Endothelial cell of umbilical vein (primary cell): ENCODE results near the gene PHF3. TPM values are rescaled to one million over a fixed set of nuclear protein-coding genes. Genes with fewer than 3 reads are reported as not detected.

ENCODE experiments used
- BruUV-seq: library from RNA; stranded (reverse); fragments of 400-500 nt; replicated peaks from 2 replicates; lab custom pipeline; 2021; lab: Mats Ljungman, UMichigan
- CTCF ChIA-PET: fragments of 300-600, 350-600 bp; sonication (Branson Sonifier 250); formaldehyde crosslinking; loops from one replicate; lab custom pipeline; 2021; ENCODE audit warnings: antibody characterized with exemption, inconsistent platforms; lab: Charles Lee
- POLR2A ChIA-PET: fragments of 300-600, 350-600 bp; sonication (Branson Sonifier 250); formaldehyde crosslinking; loops from one replicate; lab custom pipeline; 2021; ENCODE audit warnings: antibody characterized with exemption, inconsistent platforms; lab: Charles Lee
- DNase-seq: peaks from one replicate; pipeline ENCODE4 v3.0.0-alpha.2; 2011; ENCODE audit warnings: low read depth, low spot score
- FAIRE-seq: peaks from 2 replicates; lab custom pipeline; 2011; peaks lifted over from hg19 to GRCh38; lab: Jason Lieb, UNC
- H2AFZ ChIP-seq: 2 replicates; pipeline ENCODE4 v1.6.0; 2012; ENCODE audit warnings: low read depth, low read length, control low read depth, inconsistent platforms
- H3K27ac ChIP-seq: 2 replicates; pipeline ENCODE4 v1.5.1; 2011; ENCODE audit warnings: low read depth, mild to moderate bottlenecking, control low read depth, low read length, moderate library complexity; ENCODE audit not compliant: insufficient read depth
- H3K27me3 ChIP-seq, 2 experiments: 2 replicates each; pipeline versions ENCODE4 v1.6.0 to v1.6.1; 2011; ENCODE audit warnings: low read length in 2 of 2, mixed read lengths in 1 of 2; ENCODE audit not compliant: control insufficient read depth in 2 of 2, insufficient read depth in 2 of 2
- H3K36me3 ChIP-seq, 2 experiments: 2 replicates in 1 of 2; 3 replicates in 1 of 2; pipeline ENCODE4 v1.5.1; 2011; ENCODE audit warnings: low read length in 2 of 2, mild to moderate bottlenecking in 1 of 2, moderate library complexity in 1 of 2; ENCODE audit not compliant: control insufficient read depth in 2 of 2, insufficient read depth in 2 of 2; ENCODE audit errors: extremely low read depth in 1 of 2
- H3K4me1 ChIP-seq: 3 replicates; pipeline ENCODE4 v1.5.1; 2011; ENCODE audit warnings: mild to moderate bottlenecking, low read length; ENCODE audit not compliant: control insufficient read depth, insufficient read depth; ENCODE audit errors: extremely low read depth
- H3K4me2 ChIP-seq: 2 replicates; pipeline ENCODE4 v1.6.1; 2011; ENCODE audit warnings: low read length, control low read depth, mixed read lengths; ENCODE audit not compliant: insufficient read depth
- H3K4me3 ChIP-seq, 3 experiments: fragments of 200-600 bp in 1 of 3; sonication (generic), shearing (Covaris generic) in 1 of 3; replicated peaks in 1 of 3; 2 replicates each; pipeline ENCODE4 v1.5.1; 2011 to 2016; ENCODE audit warnings: control low read depth in 3 of 3, low read length in 3 of 3, mild to moderate bottlenecking in 2 of 3, inconsistent platforms in 1 of 3, low read depth in 1 of 3, moderate library complexity in 1 of 3; ENCODE audit not compliant: insufficient read depth in 1 of 3
- H3K79me2 ChIP-seq: 2 replicates; pipeline ENCODE4 v1.6.0; 2012; ENCODE audit warnings: low read length, inconsistent platforms; ENCODE audit not compliant: control insufficient read depth, insufficient read depth
- H3K9ac ChIP-seq: replicated peaks from 2 replicates; pipeline ENCODE3; 2011; ENCODE audit warnings: low read length, control low read depth; ENCODE audit not compliant: insufficient read depth; ENCODE audit errors: extremely low read depth
- H3K9me1 ChIP-seq: replicated peaks from 3 replicates; pipeline ENCODE4 v1.6.0; 2011; ENCODE audit warnings: mild to moderate bottlenecking, low read length; ENCODE audit not compliant: control insufficient read depth, insufficient read depth; ENCODE audit errors: extremely low read depth
- H3K9me3 ChIP-seq: replicated peaks from 2 replicates; pipeline ENCODE4 v1.5.1; 2012; ENCODE audit warnings: low read length, inconsistent platforms; ENCODE audit not compliant: control insufficient read depth, insufficient read depth
- H4K20me1 ChIP-seq: replicated peaks from 2 replicates; pipeline ENCODE3; 2011; ENCODE audit warnings: mild to moderate bottlenecking, low read length; ENCODE audit not compliant: control insufficient read depth, insufficient read depth; ENCODE audit errors: extremely low read depth
- CTCF ChIP-seq, 2 donors: IDR thresholded peaks; 1 replicate in 1 of 2; 2 replicates in 1 of 2; pipeline ENCODE4 v1.5.1; 2011; ENCODE audit warnings: low read length in 2 of 2, mild to moderate bottlenecking in 2 of 2, moderate library complexity in 2 of 2, control low read depth in 1 of 2, inconsistent platforms in 1 of 2, low read depth in 1 of 2; ENCODE audit not compliant: insufficient read depth in 1 of 2; ENCODE audit errors: extremely low read depth in 1 of 2
- FOS ChIP-seq: IDR thresholded peaks from 2 replicates; pipeline ENCODE4 v1.6.1; 2011; ENCODE audit warnings: mild to moderate bottlenecking, low read length, moderate library complexity, borderline replicate concordance; ENCODE audit not compliant: insufficient read depth
- GATA2 ChIP-seq: IDR thresholded peaks from 2 replicates; pipeline ENCODE4 v1.7.0; 2011; ENCODE audit warnings: low read depth, mild to moderate bottlenecking, moderate library complexity, mixed read lengths, low read length; ENCODE audit not compliant: insufficient read length, insufficient read depth
- MYC ChIP-seq: IDR thresholded peaks from one replicate; pipeline ENCODE4 v1.6.1; 2011; ENCODE audit warnings: mild to moderate bottlenecking, low read depth, low read length
- dilution Hi-C: fragments of 300-500 bp; cut with MboI; formaldehyde crosslinking; loops from one replicate; pipeline ENCODE4 v1.15.0; 2019; ENCODE audit warnings: low sequenced_read_pairs; ENCODE audit not compliant: extremely low pct_ligation_motif_present
- intact Hi-C: fragments of 100-400 bp; cut with micrococcal nuclease; formaldehyde crosslinking; loops from one replicate; pipeline ENCODE4 v1.10.0; 2022
- polyA plus RNA-seq, 4 experiments: library from polyadenylated mRNA; depleted of rRNA in 3 of 4; stranded (reverse) in 3 of 4; unstranded in 1 of 4; fragments of >200 nt; gene quantifications; 2 replicates each; pipeline versions ENCODE4 v1.2.1 to v1.2.3, GENCODE V29; 2011 to 2012; ENCODE audit warnings: missing spikeins in 1 of 4
- total RNA-seq: library from RNA; stranded (reverse); gene quantifications from 2 replicates; pipeline ENCODE4 v1.2.3, GENCODE V29; 2021

Gene PHF3
- total and polyA plus RNA-seq, 2 donors (not counting 3 experiments of a cell fraction or from before 2014, with no cell fraction given) = 4.6 to 29.6 TPM

- Histone ChIP-seq H3K4me2 (no peak overlapping the region), H3K79me2 (peaks cover 21% of the 10 kb centered on the region), H2AFZ (no peak overlapping the region), H3K9ac (no peak overlapping the region), H3K4me1 (no peaks in the 10 kb centered on the region), H3K36me3 (no peaks in the 10 kb centered on the region), H3K27ac (no peak overlapping the region), H3K4me3 (no peak overlapping the region), H3K9me3 (no peaks in the 10 kb centered on the region), H3K27me3 (no peaks in the 10 kb centered on the region), H3K9me1 (no peaks in the 10 kb centered on the region), H4K20me1 (peaks cover 4% of the 10 kb centered on the region)
- dilution Hi-C loops = no loop called here
- DNase-seq (no peak), FAIRE-seq (no peak)
- intact Hi-C loops = no loop called here
- CTCF ChIA-PET = interaction anchor here (1.1 kb wide), 1 partner anchor 8 kb away, joined by 4 read pairs; no protein-coding TSS in a partner anchor
- no TSS peak for BruUV-seq
- TF ChIP-seq MYC (no peak), GATA2 (no peak)
- POLR2A ChIA-PET = no interaction called here
Observed at GRCh38 chr6:63675138-63675537, 39.5 kb downstream of the PHF3 start.

- FAIRE-seq (no peak), DNase-seq (no peak)
- BruUV-seq = no TSS peak
- H3K4me2 ChIP-seq = no peak overlapping the region
- intact Hi-C loops (no loop called here), dilution Hi-C loops (no loop called here)
- H3K36me3 ChIP-seq = no peaks in the 10 kb centered on the region
- no peaks in the 10 kb centered on the region for H3K9me1 ChIP-seq
- H3K9me3 ChIP-seq = no peaks in the 10 kb centered on the region
- no peak overlapping the region for H2AFZ ChIP-seq
- H3K4me1 ChIP-seq = no peaks in the 10 kb centered on the region
- ChIA-PET CTCF (interaction anchor here (0.6 to 1.2 kb wide), 2 partner anchors 39 to 126 kb away, joined by 3 read pairs; no protein-coding TSS in a partner anchor), POLR2A (no interaction called here)
- no peak overlapping the region for H3K27ac ChIP-seq
- no peak for TF ChIP-seq CTCF (IDR thresholded peaks at IDR 0.05; ENCODE audit: extremely low read depth in 1 of 2, insufficient read depth in 1 of 2, low read depth in 1 of 2, low read length in 2 of 2)
- TF ChIP-seq FOS = peak; percentile 14
- H3K79me2 ChIP-seq = peaks cover 20% of the 10 kb centered on the region
- H3K27me3 ChIP-seq = no peaks in the 10 kb centered on the region
- no peak overlapping the region for H3K9ac ChIP-seq
- H4K20me1 ChIP-seq = peaks cover 4% of the 10 kb centered on the region
- H3K4me3 ChIP-seq = no peak overlapping the region
Observed at GRCh38 chr6:63676412-63677114, 41.0 kb downstream of the PHF3 start.
